ENCODE data around the gene TTLL8. TPM values are rescaled to one million over a fixed set of nuclear protein-coding genes. Genes with fewer than 3 reads are reported as not detected.

TTLL8 gene
- total and polyA plus RNA-seq, 2 donors (not counting 3 experiments of a cell fraction or from before 2014, with no cell fraction given), result not detected

DNA sequence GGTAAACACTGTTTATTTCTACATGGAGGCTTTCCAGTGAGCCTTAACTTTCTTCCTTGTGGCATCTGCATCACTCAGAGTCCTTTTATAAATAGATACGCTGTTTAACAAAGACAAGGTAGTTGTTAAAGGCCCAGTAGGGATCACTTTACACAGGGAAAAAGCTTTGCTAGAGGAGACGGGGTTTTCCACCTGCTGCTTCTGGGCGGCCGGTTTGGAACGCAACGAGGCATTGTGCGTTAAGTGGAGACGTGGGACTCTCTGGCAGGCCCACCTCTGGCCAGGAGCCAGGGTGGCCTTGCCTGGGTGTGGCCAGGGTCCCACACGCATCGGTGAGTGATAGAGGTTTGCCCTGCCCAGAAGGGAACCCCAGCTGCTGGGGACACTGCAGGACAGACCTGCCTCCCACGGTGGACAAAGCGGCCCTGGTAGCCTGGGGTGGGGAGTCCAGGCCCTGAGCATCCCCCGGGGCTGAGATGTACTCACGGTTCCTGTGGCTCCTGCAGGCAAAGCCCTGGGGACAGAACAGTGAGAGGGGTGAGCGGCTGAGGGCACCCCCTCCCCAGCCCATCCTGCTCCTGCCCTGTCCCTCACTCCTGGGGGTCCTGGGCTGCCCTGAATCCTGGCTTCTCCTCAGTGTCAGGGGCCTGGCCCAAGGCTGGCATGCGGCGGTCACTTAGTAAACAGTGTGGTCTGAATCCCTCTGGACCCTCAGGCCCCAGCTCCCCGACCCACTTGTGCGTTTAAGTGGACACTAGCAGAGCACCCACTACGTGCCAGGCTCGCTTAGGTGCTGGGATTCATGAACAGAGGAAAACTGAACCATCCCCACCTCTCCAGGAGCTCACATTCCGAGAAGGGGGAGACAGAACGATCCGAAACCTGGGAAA is 49.7 kb downstream of the TTLL8 start:
- TF ChIP-seq GATA2 (IDR thresholded peaks at IDR 0.05; ENCODE audit: insufficient read depth, insufficient read length, low read depth, low read length) (no peak), POLR2AphosphoS5 (IDR thresholded peaks at IDR 0.05; ENCODE audit: insufficient read depth, low read depth, low read length) (no peak), JUN (IDR thresholded peaks at IDR 0.05; ENCODE audit: borderline replicate concordance, insufficient read depth, insufficient read length, low read depth) (no peak), POLR2A (IDR thresholded peaks at IDR 0.05; ENCODE audit: low read depth, low read length) (no peak)
- TF ChIP-seq, protein P1, sequence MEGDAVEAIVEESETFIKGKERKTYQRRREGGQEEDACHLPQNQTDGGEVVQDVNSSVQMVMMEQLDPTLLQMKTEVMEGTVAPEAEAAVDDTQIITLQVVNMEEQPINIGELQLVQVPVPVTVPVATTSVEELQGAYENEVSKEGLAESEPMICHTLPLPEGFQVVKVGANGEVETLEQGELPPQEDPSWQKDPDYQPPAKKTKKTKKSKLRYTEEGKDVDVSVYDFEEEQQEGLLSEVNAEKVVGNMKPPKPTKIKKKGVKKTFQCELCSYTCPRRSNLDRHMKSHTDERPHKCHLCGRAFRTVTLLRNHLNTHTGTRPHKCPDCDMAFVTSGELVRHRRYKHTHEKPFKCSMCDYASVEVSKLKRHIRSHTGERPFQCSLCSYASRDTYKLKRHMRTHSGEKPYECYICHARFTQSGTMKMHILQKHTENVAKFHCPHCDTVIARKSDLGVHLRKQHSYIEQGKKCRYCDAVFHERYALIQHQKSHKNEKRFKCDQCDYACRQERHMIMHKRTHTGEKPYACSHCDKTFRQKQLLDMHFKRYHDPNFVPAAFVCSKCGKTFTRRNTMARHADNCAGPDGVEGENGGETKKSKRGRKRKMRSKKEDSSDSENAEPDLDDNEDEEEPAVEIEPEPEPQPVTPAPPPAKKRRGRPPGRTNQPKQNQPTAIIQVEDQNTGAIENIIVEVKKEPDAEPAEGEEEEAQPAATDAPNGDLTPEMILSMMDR (IDR thresholded peaks at IDR 0.05; ENCODE audit: extremely low read depth in 1 of 2, insufficient read depth in 1 of 2, low read depth in 1 of 2, low read length in 2 of 2), result no peak
- no peak overlapping the region for H3K27ac ChIP-seq (ENCODE audit: insufficient read depth, low read depth, low read length)
- H3K4me2 ChIP-seq (ENCODE audit: insufficient read depth, low read length), result no peak overlapping the region
- H3K79me2 ChIP-seq (ENCODE audit: control insufficient read depth, insufficient read depth, low read length), result no peaks in the 10 kb centered on the region
- intact Hi-C loops (cut with micrococcal nuclease) (no loop called here), dilution Hi-C loops (cut with MboI; ENCODE audit: extremely low pct_ligation_motif_present, low sequenced_read_pairs) (no loop called here)
- ChIA-PET POLR2A (no interaction called here), CTCF (interaction anchor here (0.9 to 3.2 kb wide), 2 partner anchors 16 to 22 kb away, joined by 3 to 11 read pairs; no protein-coding TSS in a partner anchor)
- BruUV-seq (replicated peaks), result no TSS peak
- H3K27me3 ChIP-seq (ENCODE audit: control insufficient read depth in 2 of 2, insufficient read depth in 2 of 2, low read length in 2 of 2), result peaks cover 24 to 26% of the 10 kb centered on the region in 2 experiments
- H3K36me3 ChIP-seq (ENCODE audit: control insufficient read depth in 2 of 2, extremely low read depth in 1 of 2, insufficient read depth in 2 of 2, low read length in 2 of 2), result no peaks in the 10 kb centered on the region
- no peaks in the 10 kb centered on the region for H3K9me3 ChIP-seq (replicated peaks; ENCODE audit: control insufficient read depth, insufficient read depth, low read length)
- no peak overlapping the region for H3K9ac ChIP-seq (replicated peaks; ENCODE audit: extremely low read depth, insufficient read depth, low read length)
- FAIRE-seq (no peak), DNase-seq (ENCODE audit: low read depth, low spot score) (no peak)
- H3K4me3 ChIP-seq (replicated peaks in 1 of 3; ENCODE audit: insufficient read depth in 1 of 3, low read depth in 1 of 3, low read length in 3 of 3), result no peak overlapping the region
- no peaks in the 10 kb centered on the region for H4K20me1 ChIP-seq (replicated peaks; ENCODE audit: control insufficient read depth, extremely low read depth, insufficient read depth, low read length)
- H3K4me1 ChIP-seq (ENCODE audit: control insufficient read depth, extremely low read depth, insufficient read depth, low read length), result no peaks in the 10 kb centered on the region
- no peak overlapping the region for H2AFZ ChIP-seq (ENCODE audit: low read depth, low read length)
- H3K9me1 ChIP-seq (replicated peaks; ENCODE audit: control insufficient read depth, extremely low read depth, insufficient read depth, low read length), result no peaks in the 10 kb centered on the region
